Tibial artery (tissue), 4 donors: Measurements from ENCODE around the gene LRPAP1.

Experiments used
- DNase-seq, 2 donors: peaks; one replicate each; pipeline ENCODE4 v3.0.0-alpha.2; 2019
- H3K27ac ChIP-seq, 2 donors: fragments of 200-600 bp; sonication (generic) in 1 of 2; 1 replicate in 1 of 2; 2 replicates in 1 of 2; pipeline ENCODE4 v1.5.1; 2018 to 2019; ENCODE audit warnings: mild to moderate bottlenecking in 1 of 2
- H3K27me3 ChIP-seq, 2 donors: fragments of 200-600 bp; sonication (generic) in 1 of 2; one replicate each; pipeline versions ENCODE4 v1.5.1 to v1.6.0; 2016 to 2019
- H3K36me3 ChIP-seq, 3 donors: fragments of 200-600 bp; sonication (generic) in 2 of 3; one replicate each; pipeline ENCODE4 v1.5.1; 2016 to 2019; ENCODE audit warnings: mild to moderate bottlenecking in 2 of 3
- H3K4me1 ChIP-seq, 4 donors: fragments of 200-600 bp; sonication (generic) in 2 of 4; 1 replicate in 3 of 4; 2 replicates in 1 of 4; pipeline ENCODE4 v1.5.1; 2016 to 2019
- H3K4me3 ChIP-seq, 2 donors: fragments of 200-600 bp; sonication (generic) in 1 of 2; 1 replicate in 1 of 2; 2 replicates in 1 of 2; pipeline ENCODE4 v1.5.1; 2018 to 2019; ENCODE audit warnings: mild to moderate bottlenecking in 2 of 2
- H3K9me3 ChIP-seq, 3 donors: fragments of 200-600 bp; sonication (generic) in 1 of 3; one replicate each; pipeline ENCODE4 v1.5.1; 2016 to 2019
- intact Hi-C: fragments of 100-400 bp; cut with DNase I; formaldehyde crosslinking; loops from one replicate; pipeline ENCODE4 v1.15.0; 2023; ENCODE audit warnings: low total_unique reads
- TF ChIP-seq, protein P1 (sequence below), 2 experiments: fragments of 200-600 bp in 1 of 2; fragments of 450-650 bp in 1 of 2; IDR thresholded peaks; one replicate each; pipeline ENCODE4 v1.5.1; 2017 to 2019; ENCODE audit warnings: antibody characterized with exemption in 2 of 2, mild to moderate bottlenecking in 1 of 2, moderate library complexity in 1 of 2

LRPAP1 gene

GRCh38 chr4:3473996-3474765 lies 58.0 kb downstream of the LRPAP1 start:
- peak in 1 of 2 donors; percentile 40 for DNase-seq

GRCh38 chr4:3473181-3473950 lies 58.9 kb downstream of the LRPAP1 start:
- peaks cover 0 to 6% of the 10 kb centered on the region in 2 donors for H3K27me3 ChIP-seq
- H3K36me3 ChIP-seq: no peaks in the 10 kb centered on the region
- peak in 1 of 2 donors; percentile 67 for DNase-seq
- H3K9me3 ChIP-seq: no peaks in the 10 kb centered on the region
- no peak overlapping the region for H3K27ac ChIP-seq
- intact Hi-C loops: no loop called here
- no peaks in the 10 kb centered on the region for H3K4me1 ChIP-seq
- no peak overlapping the region for H3K4me3 ChIP-seq
- TF ChIP-seq, protein P1, sequence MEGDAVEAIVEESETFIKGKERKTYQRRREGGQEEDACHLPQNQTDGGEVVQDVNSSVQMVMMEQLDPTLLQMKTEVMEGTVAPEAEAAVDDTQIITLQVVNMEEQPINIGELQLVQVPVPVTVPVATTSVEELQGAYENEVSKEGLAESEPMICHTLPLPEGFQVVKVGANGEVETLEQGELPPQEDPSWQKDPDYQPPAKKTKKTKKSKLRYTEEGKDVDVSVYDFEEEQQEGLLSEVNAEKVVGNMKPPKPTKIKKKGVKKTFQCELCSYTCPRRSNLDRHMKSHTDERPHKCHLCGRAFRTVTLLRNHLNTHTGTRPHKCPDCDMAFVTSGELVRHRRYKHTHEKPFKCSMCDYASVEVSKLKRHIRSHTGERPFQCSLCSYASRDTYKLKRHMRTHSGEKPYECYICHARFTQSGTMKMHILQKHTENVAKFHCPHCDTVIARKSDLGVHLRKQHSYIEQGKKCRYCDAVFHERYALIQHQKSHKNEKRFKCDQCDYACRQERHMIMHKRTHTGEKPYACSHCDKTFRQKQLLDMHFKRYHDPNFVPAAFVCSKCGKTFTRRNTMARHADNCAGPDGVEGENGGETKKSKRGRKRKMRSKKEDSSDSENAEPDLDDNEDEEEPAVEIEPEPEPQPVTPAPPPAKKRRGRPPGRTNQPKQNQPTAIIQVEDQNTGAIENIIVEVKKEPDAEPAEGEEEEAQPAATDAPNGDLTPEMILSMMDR (IDR thresholded peaks at IDR 0.05): no peak

More at GRCh38 chr4:3473996-3474765, 58.0 kb downstream of the LRPAP1 start:
- Histone ChIP-seq H3K4me3 (no peak overlapping the region), H3K36me3 (no peaks in the 10 kb centered on the region), H3K27me3 (peaks cover 0 to 6% of the 10 kb centered on the region in 2 donors), H3K9me3 (no peaks in the 10 kb centered on the region), H3K4me1 (no peaks in the 10 kb centered on the region), H3K27ac (no peak overlapping the region)
- intact Hi-C loops: no loop called here
- TF ChIP-seq, protein P1 (IDR thresholded peaks at IDR 0.05): no peak

DNA sequence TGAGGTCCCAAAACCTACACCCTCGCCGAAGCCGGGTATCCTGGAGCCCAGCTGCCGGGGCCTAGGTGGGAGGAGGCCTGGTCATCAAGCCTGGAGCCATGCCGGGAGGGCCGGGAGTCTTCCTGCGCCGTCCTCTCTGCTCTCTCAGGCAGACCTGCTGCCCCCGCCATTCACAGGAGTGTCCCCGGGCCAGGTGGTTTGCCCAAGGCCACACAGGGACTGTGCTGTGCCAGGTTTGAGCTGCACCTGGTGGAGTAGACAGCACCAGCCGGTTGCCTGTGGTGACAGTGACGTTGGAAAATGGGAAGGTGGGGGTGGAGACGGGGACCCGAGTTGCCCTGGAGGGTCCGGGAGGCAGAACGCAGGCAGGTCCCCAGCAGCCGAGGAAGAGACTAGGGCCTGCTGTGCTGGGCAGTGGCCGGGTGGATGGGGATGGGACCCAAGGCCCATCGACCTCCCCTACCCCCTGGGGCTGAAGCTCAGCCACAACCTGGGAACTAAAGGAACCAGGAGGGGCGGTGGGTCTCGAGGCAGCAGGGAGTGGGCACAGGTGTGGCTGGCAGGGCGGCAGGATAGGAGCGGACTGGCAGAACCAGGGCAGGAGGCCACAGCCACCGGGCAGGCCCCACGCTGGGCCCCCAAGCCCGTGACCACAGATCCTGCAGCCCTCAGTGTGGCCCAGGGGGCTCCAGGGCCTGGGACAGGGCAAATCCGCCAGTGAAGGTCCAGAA lies 59.6 kb downstream of the LRPAP1 start:
- Histone ChIP-seq H3K4me1 (no peaks in the 10 kb centered on the region), H3K4me3 (no peak overlapping the region), H3K27me3 (peaks cover 0 to 6% of the 10 kb centered on the region in 2 donors), H3K9me3 (no peaks in the 10 kb centered on the region), H3K27ac (no peak overlapping the region), H3K36me3 (no peaks in the 10 kb centered on the region)
- peak in 1 of 2 donors; percentile 63 for DNase-seq
- TF ChIP-seq, protein P1 (IDR thresholded peaks at IDR 0.05): no peak
- intact Hi-C loops: no loop called here

DNA sequence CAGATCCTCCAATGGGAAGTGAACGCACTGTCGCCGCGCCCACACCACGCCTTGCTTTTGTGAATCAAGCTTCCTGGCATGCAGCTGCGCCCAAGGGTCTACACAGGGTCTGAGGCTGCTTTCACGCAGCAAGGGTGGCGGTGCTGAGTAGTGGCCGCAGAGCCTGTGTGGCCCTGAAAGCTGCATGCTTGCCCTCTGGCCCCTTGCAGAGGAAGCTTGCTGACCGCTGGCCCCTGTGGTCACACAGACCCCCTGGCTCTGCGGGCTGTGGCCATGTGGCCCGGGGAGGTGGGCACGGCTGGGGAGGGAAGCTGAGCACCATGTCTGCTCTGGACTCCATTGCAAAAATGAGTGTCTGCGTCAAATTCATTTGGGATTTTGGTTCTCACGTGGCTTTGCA lies 60.3 kb downstream of the LRPAP1 start:
- peak in 1 of 2 donors; percentile 57 for DNase-seq
- Histone ChIP-seq H3K27me3 (peaks cover 0 to 6% of the 10 kb centered on the region in 2 donors), H3K36me3 (no peaks in the 10 kb centered on the region), H3K4me3 (no peak overlapping the region), H3K4me1 (no peaks in the 10 kb centered on the region), H3K27ac (no peak overlapping the region), H3K9me3 (no peaks in the 10 kb centered on the region)
- intact Hi-C loops: no loop called here
- TF ChIP-seq, protein P1 (IDR thresholded peaks at IDR 0.05): no peak

- H3K4me1 ChIP-seq: no peaks in the 10 kb centered on the region
- TF ChIP-seq, protein P1 (IDR thresholded peaks at IDR 0.05): no peak
- no peak overlapping the region for H3K27ac ChIP-seq
- peak in 1 of 2 donors; percentile 53 for DNase-seq
- peaks cover 0 to 6% of the 10 kb centered on the region in 2 donors for H3K27me3 ChIP-seq
- no peaks in the 10 kb centered on the region for H3K36me3 ChIP-seq
- intact Hi-C loops: no loop called here
- no peak overlapping the region for H3K4me3 ChIP-seq
- H3K9me3 ChIP-seq: no peaks in the 10 kb centered on the region
Measured at GRCh38 chr4:3471098-3471760, 61.0 kb downstream of the LRPAP1 start.
